ENCODE data around the gene FXYD6.

Gene FXYD6

GRCh38 chr11:117834068-117834810, 42.2 kb downstream of the FXYD6 start:
- no peak overlapping the region for H3K9ac ChIP-seq (ENCODE audit: low read depth, low read length)
- H3K4me3 ChIP-seq (ENCODE audit: low read depth, low read length) = no peak overlapping the region
- H3K36me3 ChIP-seq (ENCODE audit: control insufficient read depth, insufficient read depth, low read length) = no peaks in the 10 kb centered on the region
- no peaks in the 10 kb centered on the region for H3K9me3 ChIP-seq (ENCODE audit: control insufficient read depth, insufficient read depth, low read length)
- no peaks in the 10 kb centered on the region for H3K27me3 ChIP-seq (ENCODE audit: control insufficient read depth, insufficient read depth, low read length)
- no peak overlapping the region for H3K27ac ChIP-seq (ENCODE audit: low read depth, low read length)
- H3K4me1 ChIP-seq (ENCODE audit: control insufficient read depth, insufficient read depth, low read length) = no peaks in the 10 kb centered on the region; the same call in 1 of the 2 replicates

- no peaks in the 10 kb centered on the region for H3K36me3 ChIP-seq (ENCODE audit: control insufficient read depth, insufficient read depth, low read length)
- no peaks in the 10 kb centered on the region; the same call in 1 of the 2 replicates for H3K4me1 ChIP-seq (ENCODE audit: control insufficient read depth, insufficient read depth, low read length)
- no peak overlapping the region for H3K9ac ChIP-seq (ENCODE audit: low read depth, low read length)
- no peak overlapping the region for H3K4me3 ChIP-seq (ENCODE audit: low read depth, low read length)
- no peaks in the 10 kb centered on the region for H3K27me3 ChIP-seq (ENCODE audit: control insufficient read depth, insufficient read depth, low read length)
- no peaks in the 10 kb centered on the region for H3K9me3 ChIP-seq (ENCODE audit: control insufficient read depth, insufficient read depth, low read length)
- no peak overlapping the region for H3K27ac ChIP-seq (ENCODE audit: low read depth, low read length)
Observed at GRCh38 chr11:117833401-117833891, 43.0 kb downstream of the FXYD6 start.

GRCh38 chr11:117832511-117832910, 43.9 kb downstream of the FXYD6 start:
- no peak overlapping the region for H3K9ac ChIP-seq (ENCODE audit: low read depth, low read length)
- H3K4me1 ChIP-seq (ENCODE audit: control insufficient read depth, insufficient read depth, low read length) = no peaks in the 10 kb centered on the region; the same call in 1 of the 2 replicates
- H3K27me3 ChIP-seq (ENCODE audit: control insufficient read depth, insufficient read depth, low read length) = no peaks in the 10 kb centered on the region
- no peaks in the 10 kb centered on the region for H3K9me3 ChIP-seq (ENCODE audit: control insufficient read depth, insufficient read depth, low read length)
- no peaks in the 10 kb centered on the region for H3K36me3 ChIP-seq (ENCODE audit: control insufficient read depth, insufficient read depth, low read length)
- no peak overlapping the region for H3K4me3 ChIP-seq (ENCODE audit: low read depth, low read length)
- H3K27ac ChIP-seq (ENCODE audit: low read depth, low read length) = no peak overlapping the region

GRCh38 chr11:117831661-117832415, 44.6 kb downstream of the FXYD6 start:
- Histone ChIP-seq H3K36me3 (ENCODE audit: control insufficient read depth, insufficient read depth, low read length) (no peaks in the 10 kb centered on the region), H3K9me3 (ENCODE audit: control insufficient read depth, insufficient read depth, low read length) (no peaks in the 10 kb centered on the region), H3K27ac (ENCODE audit: low read depth, low read length) (no peak overlapping the region), H3K4me3 (ENCODE audit: low read depth, low read length) (no peak overlapping the region), H3K27me3 (ENCODE audit: control insufficient read depth, insufficient read depth, low read length) (no peaks in the 10 kb centered on the region), H3K4me1 (ENCODE audit: control insufficient read depth, insufficient read depth, low read length) (no peaks in the 10 kb centered on the region; the same call in 1 of the 2 replicates), H3K9ac (ENCODE audit: low read depth, low read length) (no peak overlapping the region)

- Histone ChIP-seq H3K4me1 (ENCODE audit: control insufficient read depth, insufficient read depth, low read length) (no peaks in the 10 kb centered on the region; the same call in 1 of the 2 replicates), H3K27ac (ENCODE audit: low read depth, low read length) (no peak overlapping the region), H3K4me3 (ENCODE audit: low read depth, low read length) (no peak overlapping the region), H3K27me3 (ENCODE audit: control insufficient read depth, insufficient read depth, low read length) (no peaks in the 10 kb centered on the region), H3K9ac (ENCODE audit: low read depth, low read length) (no peak overlapping the region), H3K36me3 (ENCODE audit: control insufficient read depth, insufficient read depth, low read length) (no peaks in the 10 kb centered on the region), H3K9me3 (ENCODE audit: control insufficient read depth, insufficient read depth, low read length) (no peaks in the 10 kb centered on the region)
Observed at GRCh38 chr11:117830674-117831351, 45.6 kb downstream of the FXYD6 start.

- Histone ChIP-seq H3K4me3 (ENCODE audit: low read depth, low read length) (no peak overlapping the region), H3K27me3 (ENCODE audit: control insufficient read depth, insufficient read depth, low read length) (no peaks in the 10 kb centered on the region), H3K36me3 (ENCODE audit: control insufficient read depth, insufficient read depth, low read length) (no peaks in the 10 kb centered on the region), H3K4me1 (ENCODE audit: control insufficient read depth, insufficient read depth, low read length) (no peaks in the 10 kb centered on the region; the same call in 1 of the 2 replicates), H3K9ac (ENCODE audit: low read depth, low read length) (no peak overlapping the region), H3K9me3 (ENCODE audit: control insufficient read depth, insufficient read depth, low read length) (no peaks in the 10 kb centered on the region), H3K27ac (ENCODE audit: low read depth, low read length) (no peak overlapping the region)
Observed at GRCh38 chr11:117830072-117830471, 46.4 kb downstream of the FXYD6 start.

GRCh38 chr11:117829369-117829725, 47.1 kb downstream of the FXYD6 start:
- H3K4me1 ChIP-seq (ENCODE audit: control insufficient read depth, insufficient read depth, low read length) = peaks cover 4% of the 10 kb centered on the region
- H3K9me3 ChIP-seq (ENCODE audit: control insufficient read depth, insufficient read depth, low read length) = no peaks in the 10 kb centered on the region
- H3K9ac ChIP-seq (ENCODE audit: low read depth, low read length) = no peak overlapping the region
- no peaks in the 10 kb centered on the region for H3K27me3 ChIP-seq (ENCODE audit: control insufficient read depth, insufficient read depth, low read length)
- no peak overlapping the region for H3K4me3 ChIP-seq (ENCODE audit: low read depth, low read length)
- no peak overlapping the region for H3K27ac ChIP-seq (ENCODE audit: low read depth, low read length)
- H3K36me3 ChIP-seq (ENCODE audit: control insufficient read depth, insufficient read depth, low read length) = no peaks in the 10 kb centered on the region

GRCh38 chr11:117828611-117829368, 47.7 kb downstream of the FXYD6 start:
- Histone ChIP-seq H3K9ac (ENCODE audit: low read depth, low read length) (no peak overlapping the region), H3K9me3 (ENCODE audit: control insufficient read depth, insufficient read depth, low read length) (no peaks in the 10 kb centered on the region), H3K4me1 (ENCODE audit: control insufficient read depth, insufficient read depth, low read length) (peaks cover 10% of the 10 kb centered on the region), H3K27ac (ENCODE audit: low read depth, low read length) (no peak overlapping the region), H3K36me3 (ENCODE audit: control insufficient read depth, insufficient read depth, low read length) (no peaks in the 10 kb centered on the region), H3K4me3 (ENCODE audit: low read depth, low read length) (no peak overlapping the region), H3K27me3 (ENCODE audit: control insufficient read depth, insufficient read depth, low read length) (no peaks in the 10 kb centered on the region)

- no peaks in the 10 kb centered on the region for H3K9me3 ChIP-seq (ENCODE audit: control insufficient read depth, insufficient read depth, low read length)
- peaks cover 12% of the 10 kb centered on the region for H3K4me1 ChIP-seq (ENCODE audit: control insufficient read depth, insufficient read depth, low read length)
- H3K4me3 ChIP-seq (ENCODE audit: low read depth, low read length) = no peak overlapping the region
- no peaks in the 10 kb centered on the region for H3K27me3 ChIP-seq (ENCODE audit: control insufficient read depth, insufficient read depth, low read length)
- H3K36me3 ChIP-seq (ENCODE audit: control insufficient read depth, insufficient read depth, low read length) = no peaks in the 10 kb centered on the region
- H3K27ac ChIP-seq (ENCODE audit: low read depth, low read length) = no peak overlapping the region
- H3K9ac ChIP-seq (ENCODE audit: low read depth, low read length) = no peak overlapping the region
Observed at GRCh38 chr11:117827521-117828511, 48.6 kb downstream of the FXYD6 start.
